ELR (cell line): ENCODE data around the gene PIERCE2.
"Not testable (repeated sequence)": the region's sequence is repeated elsewhere in the genome, so short reads cannot be mapped to it uniquely, and the experiment has no call there.

Experiments
- DNase-seq: peaks from one replicate; pipeline ENCODE4 v3.0.0-alpha.2; 2015; ENCODE audit warnings: low read depth

Gene PIERCE2

DNA sequence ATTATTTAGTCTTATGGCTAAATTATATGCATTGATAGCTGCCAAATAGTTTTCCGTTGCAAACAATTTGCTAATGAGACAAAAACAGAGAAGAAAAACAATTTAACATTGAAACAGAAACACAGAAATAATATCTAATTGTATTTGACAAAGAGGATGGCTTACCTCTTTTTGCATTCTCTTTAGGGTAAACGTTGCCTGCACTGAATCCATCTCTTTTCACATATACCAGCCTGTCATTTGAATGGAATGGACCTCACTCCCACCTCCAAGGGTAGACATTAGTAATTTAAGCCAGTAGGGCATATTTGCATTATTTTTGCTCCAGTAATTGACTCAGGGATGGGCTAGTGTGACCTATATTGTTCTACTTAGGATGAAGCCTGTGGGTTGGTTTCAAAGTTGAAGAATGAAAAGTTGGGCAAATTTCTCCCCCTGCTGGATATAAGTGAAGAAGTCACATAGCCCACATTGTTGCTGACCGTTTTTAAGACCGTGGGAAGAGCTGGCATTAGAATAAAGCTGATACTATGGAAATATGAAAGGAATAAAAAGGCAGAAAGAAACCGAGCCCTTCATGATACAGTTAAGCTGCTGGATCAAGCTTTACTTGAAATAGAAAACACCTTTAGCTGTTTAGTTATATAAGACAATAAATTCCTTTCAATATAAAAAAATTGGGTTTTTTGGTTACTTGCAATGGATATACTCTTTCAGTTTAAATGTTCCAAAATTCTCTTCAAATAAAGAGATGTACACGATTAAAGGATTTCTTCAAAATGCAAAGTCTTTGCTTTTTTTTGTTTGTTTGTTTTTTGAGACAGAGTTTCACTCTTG, 26.9 kb downstream of the PIERCE2 start:
- DNase-seq = peak; percentile 72

DNA sequence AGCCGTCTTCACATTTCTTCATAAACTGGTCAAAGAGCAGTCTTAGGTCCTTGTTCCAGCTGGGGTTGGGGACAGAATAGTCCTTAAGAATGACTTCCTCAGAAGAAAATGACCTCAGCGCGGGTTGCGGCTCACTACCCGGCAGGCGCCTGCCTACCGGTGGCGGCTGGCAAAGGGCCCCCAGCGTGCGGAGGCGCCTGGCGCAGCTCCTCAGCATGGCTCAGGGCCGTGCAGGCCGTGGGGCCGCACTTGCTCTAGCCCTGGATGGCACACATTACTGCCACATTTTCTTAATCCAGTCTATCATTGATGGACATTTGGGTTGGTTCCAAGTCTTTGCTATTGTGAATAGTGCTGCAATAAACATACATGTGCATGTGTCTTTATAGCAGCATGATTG, 34.8 kb downstream of the PIERCE2 start:
- not testable (repeated sequence) for DNase-seq

DNA sequence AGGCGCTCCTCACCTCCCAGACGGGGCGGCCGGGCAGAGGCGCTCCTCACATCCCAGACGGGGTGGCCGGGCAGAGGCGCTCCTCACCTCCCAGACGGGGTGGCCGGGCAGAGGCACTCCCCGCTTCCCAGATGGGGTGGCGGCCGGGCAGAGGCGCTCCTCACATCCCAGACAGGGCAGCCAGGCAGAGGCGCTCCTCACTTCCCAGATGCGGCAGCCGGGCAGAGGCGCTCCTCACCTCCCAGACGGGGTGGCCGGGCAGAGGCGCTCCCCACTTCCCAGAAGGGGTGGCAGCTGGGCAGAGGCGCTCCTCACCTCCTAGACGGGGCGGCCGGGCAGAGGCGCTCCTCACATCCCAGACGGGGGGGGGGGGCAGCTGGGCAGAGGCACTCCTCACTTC, 37.6 kb downstream of the PIERCE2 start:
- DNase-seq = not testable (repeated sequence)

DNA sequence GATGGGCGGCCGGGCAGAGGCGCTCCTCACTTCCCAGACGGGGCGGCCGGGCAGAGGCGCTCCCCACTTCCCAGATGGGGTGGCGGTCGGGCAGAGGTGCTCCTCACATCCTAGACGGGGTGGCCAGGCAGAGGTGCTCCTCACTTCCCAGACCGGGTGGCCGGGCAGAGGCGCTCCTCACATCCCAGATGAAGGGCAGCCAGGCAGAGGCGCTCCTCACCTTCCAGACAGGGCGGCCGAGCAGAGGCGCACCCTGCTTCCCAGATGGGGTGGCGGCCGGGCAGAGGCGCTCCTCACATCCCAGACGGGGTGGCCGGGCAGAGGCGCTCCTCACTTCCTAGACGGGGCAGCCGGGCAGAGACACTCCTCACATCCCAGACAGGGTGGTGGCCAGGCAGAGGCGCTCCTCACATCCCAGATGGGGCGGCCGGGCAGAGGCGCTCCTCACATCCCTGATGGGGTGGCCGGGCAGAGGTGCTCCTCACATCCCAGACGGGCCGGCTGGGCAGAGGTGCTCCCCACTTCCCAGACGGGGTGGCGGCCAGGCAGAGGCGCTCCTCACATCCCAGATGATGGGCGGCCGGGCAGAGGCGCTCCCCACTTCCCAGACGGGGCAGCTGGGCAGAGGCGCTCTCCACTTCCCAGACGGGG, 38.2 kb downstream of the PIERCE2 start:
- not testable (repeated sequence) for DNase-seq

DNA sequence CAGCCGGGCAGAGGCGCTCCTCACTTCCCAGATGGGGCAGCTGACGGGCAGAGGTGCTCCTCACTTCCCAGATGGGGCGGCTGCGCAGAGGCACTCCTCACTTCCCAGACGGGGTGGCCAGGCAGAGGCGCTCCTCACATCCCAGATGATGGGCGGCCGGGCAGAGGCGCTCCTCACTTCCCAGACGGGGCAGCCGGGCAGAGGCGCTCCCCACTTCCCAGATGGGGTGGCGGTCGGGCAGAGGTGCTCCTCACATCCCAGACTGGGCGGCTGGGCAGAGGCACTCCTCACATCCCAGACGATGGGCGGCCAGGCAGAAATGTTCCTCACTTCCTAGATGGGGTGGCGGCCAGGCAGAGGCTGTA, 38.7 kb downstream of the PIERCE2 start:
- DNase-seq = not testable (repeated sequence)

GRCh38 chr15:55457401-55458022, 49.2 kb downstream of the PIERCE2 start:
- DNase-seq = no peak

- DNase-seq = no peak
Measured at GRCh38 chr15:55461447-55461846, 53.2 kb downstream of the PIERCE2 start.

- no peak for DNase-seq
Measured at GRCh38 chr15:55468321-55468720, 60.0 kb downstream of the PIERCE2 start.
